GM18511 (cell line): ENCODE measurements around the gene ATP6V0D1.

ENCODE experiments used
- ATAC-seq: cut with Tn5 transposase; IDR thresholded peaks from one replicate; pipeline ENCODE4 v1.9.1; 2021; ENCODE audit warnings: mild to moderate bottlenecking, moderate library complexity; ENCODE audit not compliant: unreplicated experiment

The ATP6V0D1 gene

GRCh38 chr16:67409631-67410030, 71.3 kb downstream of the ATP6V0D1 start:
- ATAC-seq: no peak

- ATAC-seq: no peak
Observed at GRCh38 chr16:67407788-67408452, 73.0 kb downstream of the ATP6V0D1 start.

- no peak for ATAC-seq
Observed at GRCh38 chr16:67407176-67407787, 73.7 kb downstream of the ATP6V0D1 start.

GRCh38 chr16:67406111-67406971, 74.6 kb downstream of the ATP6V0D1 start:
- no peak for ATAC-seq

GRCh38 chr16:67405336-67405735, 75.6 kb downstream of the ATP6V0D1 start:
- ATAC-seq: no peak

- ATAC-seq: no peak
Observed at GRCh38 chr16:67404740-67405226, 76.2 kb downstream of the ATP6V0D1 start.

GRCh38 chr16:67403976-67404555, 76.9 kb downstream of the ATP6V0D1 start:
- no peak for ATAC-seq

GRCh38 chr16:67400901-67401300, 80.1 kb downstream of the ATP6V0D1 start:
- no peak for ATAC-seq

- ATAC-seq: no peak
Observed at GRCh38 chr16:67399749-67400704, 80.9 kb downstream of the ATP6V0D1 start.

- ATAC-seq: no peak
Observed at GRCh38 chr16:67399218-67399733, 81.7 kb downstream of the ATP6V0D1 start.

GRCh38 chr16:67398546-67399217, 82.3 kb downstream of the ATP6V0D1 start:
- ATAC-seq: no peak

GRCh38 chr16:67397812-67398545, 83.0 kb downstream of the ATP6V0D1 start:
- ATAC-seq: no peak

GRCh38 chr16:67397036-67397801, 83.7 kb downstream of the ATP6V0D1 start:
- no peak for ATAC-seq

GRCh38 chr16:67396159-67397035, 84.6 kb downstream of the ATP6V0D1 start:
- no peak for ATAC-seq

- ATAC-seq: no peak
Observed at GRCh38 chr16:67395458-67396158, 85.3 kb downstream of the ATP6V0D1 start.

GRCh38 chr16:67395105-67395457, 85.9 kb downstream of the ATP6V0D1 start:
- no peak for ATAC-seq
